PC-9 (cell line): ENCODE results near the gene RUFY3. TPM values are rescaled to one million over a fixed set of nuclear protein-coding genes. Genes with fewer than 3 reads are reported as not detected.
"Not testable (repeated sequence)": the region's sequence is repeated elsewhere in the genome, so short reads cannot be mapped to it uniquely, and the experiment has no call there.

ENCODE experiments used
- BruUV-seq: library from RNA; stranded (reverse); fragments of 400-500 nt; replicated peaks from 2 replicates; lab custom pipeline; 2021; lab: Mats Ljungman, UMichigan
- CTCF ChIA-PET: fragments of 300-600 bp; sonication (Branson Sonifier 250); formaldehyde crosslinking; loops from one replicate; lab custom pipeline; 2022; ENCODE audit warnings: antibody characterized with exemption; lab: Charles Lee
- POLR2A ChIA-PET: fragments of 300-600 bp; sonication (Branson Sonifier 250); formaldehyde crosslinking; loops from one replicate; lab custom pipeline; 2022; ENCODE audit warnings: antibody characterized with exemption; ENCODE audit not compliant: unreplicated experiment; lab: Charles Lee
- DNase-seq, 2 experiments: peaks; one replicate each; pipeline versions ENCODE4 v3.0.0 to v3.0.0-alpha.2; 2015 to 2022; ENCODE audit warnings: mixed read lengths in 1 of 2
- H2AFZ ChIP-seq: fragments of 200-600 bp; sonication (generic); 2 replicates; pipeline ENCODE4 v1.8.1; 2017; ENCODE audit warnings: antibody characterized with exemption
- H3F3A ChIP-seq: fragments of 200-600 bp; sonication (generic); 2 replicates; pipeline ENCODE4 v1.8.1; 2017; ENCODE audit warnings: antibody characterized with exemption, mild to moderate bottlenecking, low read depth; ENCODE audit not compliant: insufficient read depth
- H3K27ac ChIP-seq: fragments of 200-600 bp; sonication (generic); 2 replicates; pipeline ENCODE4 v1.6.1; 2016; ENCODE audit warnings: mixed run types
- H3K27me3 ChIP-seq: fragments of 200-600 bp; sonication (generic); 2 replicates; pipeline ENCODE4 v1.6.1; 2016; ENCODE audit warnings: low read depth, mixed run types; ENCODE audit not compliant: insufficient read depth
- H3K36me3 ChIP-seq: fragments of 200-600 bp; sonication (generic); 2 replicates; pipeline ENCODE4 v1.6.1; 2016; ENCODE audit warnings: low read depth, mixed run types
- H3K4me1 ChIP-seq: fragments of 200-600 bp; sonication (generic); replicated peaks from 2 replicates; pipeline ENCODE4 v1.6.1; 2016; ENCODE audit warnings: mixed run types; ENCODE audit not compliant: insufficient read depth
- H3K4me2 ChIP-seq: fragments of 200-600 bp; sonication (generic); 2 replicates; pipeline ENCODE4 v1.6.1; 2017; ENCODE audit warnings: mixed run types
- H3K4me3 ChIP-seq: fragments of 200-600 bp; sonication (generic); 2 replicates; pipeline ENCODE4 v1.6.1; 2016; ENCODE audit warnings: mixed run types
- H3K79me2 ChIP-seq: fragments of 200-600 bp; sonication (generic); 2 replicates; pipeline ENCODE4 v1.6.1; 2017; ENCODE audit warnings: low read depth, mixed run types
- H3K9me2 ChIP-seq: fragments of 200-600 bp; sonication (generic); 2 replicates; pipeline ENCODE4 v1.8.1; 2017; ENCODE audit warnings: mild to moderate bottlenecking; ENCODE audit not compliant: insufficient read depth
- H3K9me3 ChIP-seq: fragments of 200-600 bp; sonication (generic); 2 replicates; pipeline ENCODE4 v1.8.1; 2016; ENCODE audit warnings: low read depth; ENCODE audit not compliant: insufficient read depth
- H4K20me1 ChIP-seq: fragments of 200-600 bp; sonication (generic); 2 replicates; pipeline ENCODE4 v1.8.1; 2017; ENCODE audit not compliant: insufficient read depth
- CTCF ChIP-seq: fragments of 200-600 bp; sonication (generic); conservative IDR thresholded peaks from 2 replicates; pipeline ENCODE4 v1.6.1; 2017; ENCODE audit warnings: mixed run types, antibody characterized with exemption, mild to moderate bottlenecking, moderate library complexity
- EZH2 ChIP-seq: fragments of 200-600 bp; sonication (generic); IDR thresholded peaks from 2 replicates; pipeline ENCODE4 v1.8.0; 2017; ENCODE audit warnings: antibody characterized with exemption, low read depth
- intact Hi-C: fragments of 100-400 bp; cut with micrococcal nuclease; formaldehyde crosslinking; loops from one replicate; pipeline ENCODE4 v1.10.0; 2022; ENCODE audit not compliant: unreplicated experiment
- total RNA-seq: library from RNA; stranded (reverse); gene quantifications from 2 replicates; pipeline ENCODE4 v1.2.3, GENCODE V29; 2021

The RUFY3 gene
- total RNA-seq, 1 experiment from 2014 or later: 23.6 TPM

GRCh38 chr4:70761276-70761816 lies 39.6 kb downstream of the RUFY3 start:
- H3K27ac ChIP-seq: no peak overlapping the region
- DNase-seq: no peak
- POLR2A ChIA-PET: no interaction called here
- H3K79me2 ChIP-seq: no peaks in the 10 kb centered on the region
- no peaks in the 10 kb centered on the region for H3K9me2 ChIP-seq
- H3K36me3 ChIP-seq: no peaks in the 10 kb centered on the region
- no peak for TF ChIP-seq EZH2
- no peak for TF ChIP-seq CTCF
- H3K9me3 ChIP-seq: no peaks in the 10 kb centered on the region
- no peak overlapping the region for H3K4me2 ChIP-seq
- no peaks in the 10 kb centered on the region for H4K20me1 ChIP-seq
- no peaks in the 10 kb centered on the region for H3F3A ChIP-seq
- CTCF ChIA-PET: no interaction called here
- no TSS peak for BruUV-seq
- H3K4me3 ChIP-seq: no peak overlapping the region
- H3K4me1 ChIP-seq: no peaks in the 10 kb centered on the region
- intact Hi-C loops: no loop called here
- H2AFZ ChIP-seq: no peak overlapping the region
- no peaks in the 10 kb centered on the region for H3K27me3 ChIP-seq

- Histone ChIP-seq H3K4me1 (no peaks in the 10 kb centered on the region), H3K9me3 (no peaks in the 10 kb centered on the region), H2AFZ (no peak overlapping the region), H3K36me3 (no peaks in the 10 kb centered on the region), H3K27ac (no peak overlapping the region), H3F3A (no peaks in the 10 kb centered on the region), H3K9me2 (no peaks in the 10 kb centered on the region), H3K4me3 (no peak overlapping the region), H3K79me2 (no peaks in the 10 kb centered on the region), H4K20me1 (no peaks in the 10 kb centered on the region), H3K4me2 (no peak overlapping the region), H3K27me3 (no peaks in the 10 kb centered on the region)
- no TSS peak for BruUV-seq
- ChIA-PET CTCF (no interaction called here), POLR2A (no interaction called here)
- TF ChIP-seq EZH2 (no peak), CTCF (no peak)
- DNase-seq: no peak
- intact Hi-C loops: no loop called here
Observed at GRCh38 chr4:70765368-70765767, 43.6 kb downstream of the RUFY3 start.

GRCh38 chr4:70768301-70768948 lies 46.7 kb downstream of the RUFY3 start:
- H3K9me3 ChIP-seq: no peaks in the 10 kb centered on the region
- no TSS peak for BruUV-seq
- no peak for DNase-seq
- intact Hi-C loops: no loop called here
- no peaks in the 10 kb centered on the region for H3K79me2 ChIP-seq
- H3K36me3 ChIP-seq: no peaks in the 10 kb centered on the region
- ChIA-PET POLR2A (no interaction called here), CTCF (no interaction called here)
- no peak overlapping the region for H3K4me3 ChIP-seq
- TF ChIP-seq CTCF (no peak), EZH2 (no peak)
- no peak overlapping the region for H3K27ac ChIP-seq
- no peaks in the 10 kb centered on the region for H3K9me2 ChIP-seq
- no peaks in the 10 kb centered on the region for H3K27me3 ChIP-seq
- H3K4me1 ChIP-seq: no peaks in the 10 kb centered on the region
- H3F3A ChIP-seq: no peaks in the 10 kb centered on the region
- no peak overlapping the region for H3K4me2 ChIP-seq
- H4K20me1 ChIP-seq: no peaks in the 10 kb centered on the region
- no peak overlapping the region for H2AFZ ChIP-seq

GRCh38 chr4:70769396-70769795 lies 47.6 kb downstream of the RUFY3 start:
- H3K36me3 ChIP-seq, CTCF ChIA-PET, POLR2A ChIA-PET: not testable (repeated sequence)

More at GRCh38 chr4:70769396-70769795, 47.6 kb downstream of the RUFY3 start:
- H3K4me3 ChIP-seq, H3K79me2 ChIP-seq, H2AFZ ChIP-seq, H3K4me1 ChIP-seq, H3K4me2 ChIP-seq, H3K9me3 ChIP-seq, BruUV-seq, DNase-seq, H3K27me3 ChIP-seq, H3F3A ChIP-seq, H3K9me2 ChIP-seq, H3K27ac ChIP-seq, H4K20me1 ChIP-seq, intact Hi-C loops: not testable (repeated sequence)
